Muscle layer of duodenum (tissue), 2 donors: ENCODE data around the gene GRIN1.

Experiments used
- H3K27ac ChIP-seq: one replicate; pipeline ENCODE4 v1.7.0; 2013; ENCODE audit warnings: mild to moderate bottlenecking, low read length
- H3K27me3 ChIP-seq: one replicate; pipeline ENCODE4 v1.7.0; 2013; ENCODE audit warnings: low read depth, mild to moderate bottlenecking, control low read depth, low read length
- H3K36me3 ChIP-seq, 2 donors: one replicate each; pipeline ENCODE4 v1.7.0; 2013; ENCODE audit warnings: low read length in 2 of 2, control low read depth in 1 of 2, mild to moderate bottlenecking in 1 of 2; ENCODE audit not compliant: insufficient read depth in 2 of 2, control insufficient read depth in 1 of 2
- H3K4me1 ChIP-seq, 2 donors: one replicate each; pipeline ENCODE4 v1.7.0; 2013; ENCODE audit warnings: low read length in 2 of 2, mild to moderate bottlenecking in 2 of 2, control low read depth in 1 of 2, moderate library complexity in 1 of 2; ENCODE audit not compliant: insufficient read depth in 2 of 2, control insufficient read depth in 1 of 2
- H3K4me3 ChIP-seq, 2 donors: one replicate each; pipeline ENCODE4 v1.7.0; 2013; ENCODE audit warnings: low read length in 2 of 2, low read depth in 1 of 2, mild to moderate bottlenecking in 1 of 2
- H3K9me3 ChIP-seq, 2 donors: one replicate each; pipeline ENCODE4 v1.7.0; 2013; ENCODE audit warnings: low read length in 2 of 2, control low read depth in 1 of 2, mild to moderate bottlenecking in 1 of 2; ENCODE audit not compliant: control insufficient read depth in 1 of 2
- donor health status: healthy.

Gene GRIN1

DNA sequence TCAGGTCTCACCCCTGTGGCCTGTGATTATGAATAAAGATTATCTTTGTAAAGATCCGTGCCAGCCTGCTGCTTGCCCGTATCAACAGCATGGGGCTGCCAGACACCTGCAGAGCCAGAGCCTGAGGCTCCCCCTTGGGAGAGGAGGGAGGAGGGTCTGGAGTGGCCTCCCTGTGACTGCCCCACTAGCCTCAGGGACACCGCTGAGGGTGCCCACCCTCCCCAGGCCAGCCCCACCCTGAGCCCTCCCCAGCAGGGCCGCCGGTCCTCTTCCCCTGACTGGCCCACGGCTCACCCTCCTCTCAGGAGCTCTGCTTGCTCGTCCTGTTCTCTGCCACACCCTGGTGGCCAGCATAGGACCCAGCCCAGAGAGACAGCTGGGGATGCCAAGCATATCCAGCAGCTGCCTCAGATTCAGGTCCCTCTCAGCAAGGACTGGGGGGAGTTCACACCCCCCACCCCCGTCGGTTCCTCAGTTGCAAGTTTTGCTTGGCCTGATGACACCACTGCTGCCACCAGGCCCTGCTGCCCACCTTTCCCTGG, 51.4 kb downstream of the GRIN1 start:
- peak overlapping the region; percentile 86 to 100 for H3K4me3 ChIP-seq
- no peaks in the 10 kb centered on the region for H3K9me3 ChIP-seq
- peaks cover 9 to 45% of the 10 kb centered on the region in 2 donors for H3K36me3 ChIP-seq
- H3K27ac ChIP-seq: no peak overlapping the region
- peaks cover 11 to 43% of the 10 kb centered on the region in 2 donors for H3K4me1 ChIP-seq
- no peaks in the 10 kb centered on the region for H3K27me3 ChIP-seq

DNA sequence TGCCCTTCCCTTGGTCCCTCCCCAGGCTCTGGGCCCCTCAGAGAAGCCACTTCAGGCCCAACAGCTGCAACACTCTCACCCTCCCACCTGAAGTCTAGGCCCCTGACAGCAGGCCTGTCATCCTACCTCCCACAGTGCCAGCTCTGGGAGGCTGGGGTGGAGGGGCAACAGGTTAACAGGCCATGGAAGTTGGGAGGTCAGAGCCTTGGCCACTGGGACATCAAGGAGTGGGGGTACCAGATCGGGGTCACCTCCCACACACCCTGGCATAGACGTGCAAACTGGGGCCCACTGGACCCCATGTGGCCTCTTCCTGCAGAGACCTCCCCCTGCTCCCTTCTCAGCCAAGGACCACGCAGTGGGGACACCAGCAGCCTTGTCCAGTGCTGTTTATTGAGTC, 52.3 kb downstream of the GRIN1 start:
- H3K36me3 ChIP-seq: peaks cover 9 to 37% of the 10 kb centered on the region in 2 donors
- no peak overlapping the region for H3K4me3 ChIP-seq
- H3K4me1 ChIP-seq: peaks cover 11 to 36% of the 10 kb centered on the region in 2 donors
- no peaks in the 10 kb centered on the region for H3K27me3 ChIP-seq
- no peaks in the 10 kb centered on the region for H3K9me3 ChIP-seq
- H3K27ac ChIP-seq: no peak overlapping the region

DNA sequence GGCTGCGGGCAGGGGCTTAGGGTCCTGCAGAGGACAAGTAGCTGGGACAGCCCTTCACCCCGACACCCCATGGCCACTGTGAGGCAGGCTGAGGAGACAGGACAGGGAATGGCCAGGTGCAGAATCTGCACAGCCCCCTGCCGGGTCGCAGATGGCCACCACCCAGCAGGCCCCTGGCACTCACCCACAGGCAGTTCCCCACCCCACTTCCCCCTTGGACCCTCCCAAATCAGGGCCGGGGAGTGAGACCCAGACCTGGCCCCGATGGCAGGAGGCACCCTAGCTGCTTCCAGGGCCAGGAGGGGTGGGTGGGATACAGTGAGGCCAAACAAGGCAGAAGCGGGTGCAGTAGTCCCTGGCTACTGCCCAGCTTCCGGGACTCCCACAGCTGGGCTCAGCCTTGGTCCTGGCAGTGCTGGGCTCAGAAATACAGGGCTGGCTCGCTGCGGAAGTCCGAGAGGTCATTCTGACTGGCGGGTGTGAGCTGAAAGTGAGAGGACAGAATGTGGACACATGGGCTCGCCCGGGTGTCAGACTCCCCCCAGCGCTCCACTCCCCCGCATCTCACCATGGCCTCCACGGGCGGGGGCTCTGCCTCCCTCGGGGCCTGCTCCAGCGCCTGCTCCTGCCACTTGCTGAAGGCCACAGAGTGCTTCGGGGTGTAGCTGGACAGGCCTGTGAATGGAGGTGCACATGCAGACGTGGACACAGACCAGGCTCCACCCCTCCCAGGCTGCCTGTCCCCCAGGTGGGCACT, 52.9 kb downstream of the GRIN1 start:
- H3K9me3 ChIP-seq: no peaks in the 10 kb centered on the region
- peaks cover 8 to 29% of the 10 kb centered on the region in 2 donors for H3K4me1 ChIP-seq
- H3K4me3 ChIP-seq: no peak overlapping the region
- no peak overlapping the region for H3K27ac ChIP-seq
- H3K27me3 ChIP-seq: no peaks in the 10 kb centered on the region
- peaks cover 9 to 30% of the 10 kb centered on the region in 2 donors for H3K36me3 ChIP-seq

DNA sequence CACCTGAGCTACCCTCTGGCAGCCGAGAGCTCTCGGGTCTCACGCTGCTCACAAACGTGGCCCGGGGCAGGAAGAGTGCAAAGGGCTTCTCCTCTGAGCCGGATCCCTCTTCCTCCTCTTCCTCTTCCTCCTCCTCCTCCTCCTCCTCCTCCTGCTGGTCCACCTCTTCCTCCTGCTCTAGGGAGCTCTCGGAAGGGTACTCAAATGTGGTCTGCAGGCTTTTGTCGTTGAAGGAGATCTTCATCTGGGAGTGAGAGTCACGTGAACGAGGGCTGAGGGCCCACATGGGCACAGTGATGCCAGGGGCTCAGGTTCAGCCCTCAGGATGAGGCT, 53.5 kb downstream of the GRIN1 start:
- peaks cover 3 to 27% of the 10 kb centered on the region in 2 donors for H3K4me1 ChIP-seq
- no peak overlapping the region for H3K27ac ChIP-seq

DNA sequence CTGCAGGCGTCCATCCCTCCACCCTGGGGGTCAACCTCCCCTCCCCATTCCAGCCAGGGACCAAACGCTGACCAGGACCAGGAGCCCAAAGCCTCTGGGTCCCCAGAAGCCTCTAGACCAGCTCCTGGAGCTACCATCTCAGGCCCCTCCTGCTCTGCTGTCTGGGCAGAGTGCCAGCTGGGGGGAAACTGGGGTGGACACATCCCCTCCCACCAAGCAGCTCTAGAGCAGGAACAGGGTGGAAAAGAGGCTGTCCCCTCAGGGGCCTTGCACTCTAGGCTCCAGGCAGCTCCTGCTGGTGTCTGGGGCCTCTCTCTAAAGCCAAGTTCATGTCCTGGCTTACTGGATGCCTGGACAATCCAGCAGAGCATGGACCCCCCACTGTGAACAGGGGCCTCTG, 53.9 kb downstream of the GRIN1 start:
- Histone ChIP-seq H3K9me3 (no peaks in the 10 kb centered on the region), H3K27ac (no peak overlapping the region), H3K27me3 (no peaks in the 10 kb centered on the region), H3K4me1 (peaks cover 0 to 25% of the 10 kb centered on the region in 2 donors), H3K4me3 (no peak overlapping the region), H3K36me3 (peaks cover 9 to 26% of the 10 kb centered on the region in 2 donors)

More for the DNA sequence above, 53.5 kb downstream of the GRIN1 start:
- Histone ChIP-seq H3K36me3 (peaks cover 9 to 26% of the 10 kb centered on the region in 2 donors), H3K4me3 (no peak overlapping the region), H3K9me3 (no peaks in the 10 kb centered on the region), H3K27me3 (no peaks in the 10 kb centered on the region)

DNA sequence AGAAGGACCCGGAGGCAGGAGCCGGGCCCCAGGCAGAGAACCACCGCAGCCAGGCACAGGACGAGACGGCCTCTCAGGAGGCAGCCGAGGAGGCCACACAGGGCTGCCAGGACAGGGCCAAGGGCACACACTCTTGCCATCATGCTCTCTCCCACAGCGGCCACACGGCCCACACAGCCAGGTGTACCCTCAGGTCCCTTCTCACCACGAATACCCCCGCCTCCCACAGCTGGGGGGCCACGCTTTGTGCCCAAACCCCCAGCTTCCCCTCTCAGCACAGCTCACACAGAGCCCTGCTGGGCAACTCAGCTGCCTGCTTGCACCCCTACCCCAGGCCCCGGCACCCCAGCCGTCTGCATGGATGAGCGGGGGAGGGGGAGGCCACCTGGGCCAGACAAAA, 54.8 kb downstream of the GRIN1 start:
- no peaks in the 10 kb centered on the region for H3K27me3 ChIP-seq
- peaks cover 9 to 19% of the 10 kb centered on the region in 2 donors for H3K36me3 ChIP-seq
- H3K9me3 ChIP-seq: no peaks in the 10 kb centered on the region
- H3K27ac ChIP-seq: no peak overlapping the region
- H3K4me1 ChIP-seq: peaks cover 0 to 31% of the 10 kb centered on the region in 2 donors
- H3K4me3 ChIP-seq: no peak overlapping the region

DNA sequence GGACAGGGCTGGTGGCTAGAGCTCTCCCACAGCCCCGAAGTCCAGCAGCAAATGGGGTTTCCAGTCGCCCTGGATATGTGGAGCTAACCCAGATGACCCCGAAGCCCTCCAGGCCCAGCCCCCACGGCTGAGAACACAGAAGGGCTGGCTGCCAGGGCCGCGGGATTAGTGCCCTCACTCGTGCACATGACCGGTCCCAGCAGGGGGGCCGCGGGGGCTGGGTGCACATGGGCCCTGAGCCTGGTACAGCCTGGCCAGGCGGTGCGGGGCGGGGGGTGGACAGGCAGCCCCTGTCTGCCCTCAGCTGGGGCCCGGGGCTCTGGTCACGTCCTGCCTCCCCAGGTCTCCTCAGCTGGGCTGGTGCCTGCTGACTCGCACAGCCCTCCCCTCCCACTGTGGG, 55.4 kb downstream of the GRIN1 start:
- Histone ChIP-seq H3K9me3 (no peaks in the 10 kb centered on the region), H3K4me1 (peaks cover 0 to 35% of the 10 kb centered on the region in 2 donors), H3K4me3 (no peak overlapping the region)

DNA sequence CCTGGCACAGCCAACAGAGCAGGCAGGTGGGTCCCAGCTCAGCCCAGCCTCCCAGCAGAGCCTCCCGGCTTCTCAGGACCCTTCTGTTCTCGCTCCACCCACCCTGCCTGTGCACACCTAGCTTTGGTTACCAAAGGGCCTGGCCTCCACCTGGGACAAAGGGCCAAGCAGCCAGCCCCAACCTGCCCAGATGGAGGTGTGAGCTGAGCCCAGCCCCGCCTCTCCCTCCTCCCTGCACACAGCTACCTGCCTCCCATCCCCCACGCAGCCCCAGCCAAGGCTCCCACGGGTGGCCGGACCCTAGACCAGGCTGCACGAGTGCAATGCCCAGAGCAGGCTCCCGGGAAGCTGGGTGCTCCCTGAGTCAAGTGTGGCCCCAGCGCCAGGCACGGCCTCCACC, 56.0 kb downstream of the GRIN1 start:
- H3K27ac ChIP-seq: no peak overlapping the region
- H3K36me3 ChIP-seq: peaks cover 9 to 13% of the 10 kb centered on the region in 2 donors
- no peaks in the 10 kb centered on the region for H3K27me3 ChIP-seq
- H3K4me3 ChIP-seq: no peak overlapping the region
- peaks cover 0 to 35% of the 10 kb centered on the region in 2 donors for H3K4me1 ChIP-seq
- no peaks in the 10 kb centered on the region for H3K9me3 ChIP-seq

More for the DNA sequence above, 55.4 kb downstream of the GRIN1 start:
- Histone ChIP-seq H3K27ac (no peak overlapping the region), H3K36me3 (peaks cover 9 to 15% of the 10 kb centered on the region in 2 donors), H3K27me3 (no peaks in the 10 kb centered on the region)

DNA sequence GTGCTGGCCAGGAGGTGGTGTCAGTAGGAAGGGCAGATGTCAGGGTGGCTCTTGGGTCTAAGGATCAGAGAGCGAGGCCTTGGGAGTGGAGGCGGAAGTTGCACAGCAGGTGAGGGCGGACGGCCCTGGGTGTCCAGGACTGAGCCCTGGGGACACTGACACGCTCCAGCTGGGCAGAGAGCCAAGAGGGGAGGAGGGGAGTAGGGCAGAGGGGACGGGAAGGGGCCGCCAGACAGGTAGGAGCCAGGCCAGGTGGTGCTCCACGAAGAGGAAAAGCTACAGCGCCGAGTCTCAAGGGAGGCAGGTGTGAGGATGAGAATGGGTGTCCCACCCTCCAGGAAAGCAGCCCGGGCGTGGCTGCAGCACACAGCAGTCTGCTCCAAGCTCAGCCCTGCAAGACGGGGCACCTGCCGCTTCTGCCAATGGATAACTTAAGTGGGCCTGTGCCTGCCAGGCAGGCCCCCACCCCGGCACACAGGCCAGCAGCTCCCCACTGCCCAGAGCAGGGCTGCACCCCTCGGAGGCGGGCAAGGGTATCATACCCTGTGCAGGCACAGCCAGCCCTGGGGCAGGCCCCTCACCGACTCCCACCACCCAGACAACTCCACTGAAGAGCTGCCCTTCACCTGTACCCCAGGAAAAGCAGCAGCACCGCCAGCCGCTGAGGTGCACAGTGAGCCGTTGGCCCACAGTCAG, 56.7 kb downstream of the GRIN1 start:
- Histone ChIP-seq H3K36me3 (peaks cover 5 to 7% of the 10 kb centered on the region in 2 donors), H3K27me3 (no peaks in the 10 kb centered on the region), H3K27ac (no peak overlapping the region), H3K4me3 (no peak overlapping the region), H3K9me3 (no peaks in the 10 kb centered on the region), H3K4me1 (peaks cover 0 to 27% of the 10 kb centered on the region in 2 donors)

DNA sequence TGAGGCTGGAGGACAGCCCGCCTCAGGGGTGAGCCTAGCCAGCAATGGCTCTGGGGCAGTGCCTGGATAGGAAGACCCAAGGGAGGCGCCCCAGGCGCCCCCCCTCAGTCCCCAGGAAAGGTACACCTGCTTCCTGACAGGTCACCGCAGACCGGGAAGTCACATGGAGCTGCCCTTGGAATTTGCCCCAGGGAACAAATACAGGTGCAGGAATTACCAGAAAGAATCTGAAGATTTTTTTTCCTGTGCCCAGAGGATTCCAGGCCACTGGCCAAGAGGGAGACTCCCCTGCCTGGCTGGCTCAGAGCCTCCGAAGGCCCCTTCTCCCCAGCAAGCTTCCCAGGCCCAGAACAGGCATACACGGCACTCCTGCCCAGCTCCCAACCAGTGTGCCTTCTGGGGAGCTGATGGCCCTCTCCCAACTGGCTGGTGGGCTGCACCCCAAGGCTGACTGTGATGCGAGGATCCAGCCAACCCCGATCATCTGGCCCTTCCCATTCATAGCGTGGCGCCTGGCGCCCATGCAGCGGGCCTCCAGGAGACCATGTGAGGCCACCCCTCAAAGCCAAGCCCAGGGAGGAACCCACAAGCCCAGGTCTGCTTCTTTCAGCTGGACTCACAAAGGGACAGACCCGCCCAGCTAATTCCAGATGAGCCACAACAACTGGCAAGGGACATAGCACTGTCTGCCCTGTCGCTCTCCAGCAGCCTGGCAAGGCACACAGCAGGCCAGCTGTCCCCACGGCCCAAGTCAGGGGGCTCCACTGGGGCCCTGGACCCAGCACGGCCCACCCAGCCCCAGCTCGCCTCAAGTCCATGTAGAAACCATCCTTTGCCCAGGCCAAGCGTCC, 59.3 kb downstream of the GRIN1 start:
- Histone ChIP-seq H3K4me3 (peak overlapping the region in 1 of 2 donors; percentile 54), H3K36me3 (no peaks in the 10 kb centered on the region), H3K9me3 (no peaks in the 10 kb centered on the region), H3K27ac (peak overlapping the region; percentile 8), H3K4me1 (peaks cover 0 to 49% of the 10 kb centered on the region in 2 donors), H3K27me3 (no peaks in the 10 kb centered on the region)

DNA sequence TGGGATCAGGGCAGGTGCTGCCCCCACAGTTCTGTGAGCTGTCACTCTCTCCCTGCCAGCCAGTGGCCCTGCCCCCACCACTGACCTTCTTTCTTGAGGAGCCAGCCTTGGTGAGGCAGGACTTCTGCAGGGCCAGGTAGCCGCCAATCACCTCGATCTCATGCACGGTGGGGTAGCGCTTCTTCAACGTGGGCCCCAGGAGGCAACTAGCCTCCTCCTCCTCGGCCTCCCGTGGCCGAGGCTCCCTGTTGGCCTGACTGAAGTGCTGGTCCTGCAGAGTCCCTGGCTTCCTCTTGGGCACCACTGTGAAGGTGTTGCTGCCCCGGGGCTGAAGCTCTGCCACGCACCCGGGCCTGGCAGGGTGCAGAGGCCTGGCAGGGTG, 59.9 kb downstream of the GRIN1 start:
- Histone ChIP-seq H3K27me3 (no peaks in the 10 kb centered on the region), H3K9me3 (no peaks in the 10 kb centered on the region), H3K36me3 (no peaks in the 10 kb centered on the region), H3K27ac (no peak overlapping the region), H3K4me1 (peaks cover under 1 to 55% of the 10 kb centered on the region in 2 donors), H3K4me3 (peak overlapping the region in 1 of 2 donors; percentile 54)
